Endothelial cell of umbilical vein (primary cell): ENCODE measurements around the gene MRC2. TPM values are rescaled to one million over a fixed set of nuclear protein-coding genes. Genes with fewer than 3 reads are reported as not detected.

Source experiments
- BruUV-seq: library from RNA; stranded (reverse); fragments of 400-500 nt; replicated peaks from 2 replicates; lab custom pipeline; 2021; lab: Mats Ljungman, UMichigan
- CTCF ChIA-PET: fragments of 300-600, 350-600 bp; sonication (Branson Sonifier 250); formaldehyde crosslinking; loops from one replicate; lab custom pipeline; 2021; ENCODE audit warnings: antibody characterized with exemption, inconsistent platforms; lab: Charles Lee
- POLR2A ChIA-PET: fragments of 300-600, 350-600 bp; sonication (Branson Sonifier 250); formaldehyde crosslinking; loops from one replicate; lab custom pipeline; 2021; ENCODE audit warnings: antibody characterized with exemption, inconsistent platforms; lab: Charles Lee
- DNase-seq: peaks from one replicate; pipeline ENCODE4 v3.0.0-alpha.2; 2011; ENCODE audit warnings: low read depth, low spot score
- FAIRE-seq: peaks from 2 replicates; lab custom pipeline; 2011; peaks lifted over from hg19 to GRCh38; lab: Jason Lieb, UNC
- H2AFZ ChIP-seq: 2 replicates; pipeline ENCODE4 v1.6.0; 2012; ENCODE audit warnings: low read depth, low read length, control low read depth, inconsistent platforms
- H3K27ac ChIP-seq: 2 replicates; pipeline ENCODE4 v1.5.1; 2011; ENCODE audit warnings: low read depth, mild to moderate bottlenecking, control low read depth, low read length, moderate library complexity; ENCODE audit not compliant: insufficient read depth
- H3K27me3 ChIP-seq, 2 experiments: 2 replicates each; pipeline versions ENCODE4 v1.6.0 to v1.6.1; 2011; ENCODE audit warnings: low read length in 2 of 2, mixed read lengths in 1 of 2; ENCODE audit not compliant: control insufficient read depth in 2 of 2, insufficient read depth in 2 of 2
- H3K36me3 ChIP-seq, 2 experiments: 2 replicates in 1 of 2; 3 replicates in 1 of 2; pipeline ENCODE4 v1.5.1; 2011; ENCODE audit warnings: low read length in 2 of 2, mild to moderate bottlenecking in 1 of 2, moderate library complexity in 1 of 2; ENCODE audit not compliant: control insufficient read depth in 2 of 2, insufficient read depth in 2 of 2; ENCODE audit errors: extremely low read depth in 1 of 2
- H3K4me1 ChIP-seq: 3 replicates; pipeline ENCODE4 v1.5.1; 2011; ENCODE audit warnings: mild to moderate bottlenecking, low read length; ENCODE audit not compliant: control insufficient read depth, insufficient read depth; ENCODE audit errors: extremely low read depth
- H3K4me2 ChIP-seq: 2 replicates; pipeline ENCODE4 v1.6.1; 2011; ENCODE audit warnings: low read length, control low read depth, mixed read lengths; ENCODE audit not compliant: insufficient read depth
- H3K4me3 ChIP-seq, 3 experiments: fragments of 200-600 bp in 1 of 3; sonication (generic), shearing (Covaris generic) in 1 of 3; replicated peaks in 1 of 3; 2 replicates each; pipeline ENCODE4 v1.5.1; 2011 to 2016; ENCODE audit warnings: control low read depth in 3 of 3, low read length in 3 of 3, mild to moderate bottlenecking in 2 of 3, inconsistent platforms in 1 of 3, low read depth in 1 of 3, moderate library complexity in 1 of 3; ENCODE audit not compliant: insufficient read depth in 1 of 3
- H3K79me2 ChIP-seq: 2 replicates; pipeline ENCODE4 v1.6.0; 2012; ENCODE audit warnings: low read length, inconsistent platforms; ENCODE audit not compliant: control insufficient read depth, insufficient read depth
- H3K9ac ChIP-seq: replicated peaks from 2 replicates; pipeline ENCODE3; 2011; ENCODE audit warnings: low read length, control low read depth; ENCODE audit not compliant: insufficient read depth; ENCODE audit errors: extremely low read depth
- H3K9me1 ChIP-seq: replicated peaks from 3 replicates; pipeline ENCODE4 v1.6.0; 2011; ENCODE audit warnings: mild to moderate bottlenecking, low read length; ENCODE audit not compliant: control insufficient read depth, insufficient read depth; ENCODE audit errors: extremely low read depth
- H3K9me3 ChIP-seq: replicated peaks from 2 replicates; pipeline ENCODE4 v1.5.1; 2012; ENCODE audit warnings: low read length, inconsistent platforms; ENCODE audit not compliant: control insufficient read depth, insufficient read depth
- H4K20me1 ChIP-seq: replicated peaks from 2 replicates; pipeline ENCODE3; 2011; ENCODE audit warnings: mild to moderate bottlenecking, low read length; ENCODE audit not compliant: control insufficient read depth, insufficient read depth; ENCODE audit errors: extremely low read depth
- EZH2 ChIP-seq: IDR thresholded peaks from 2 replicates; pipeline ENCODE4 v1.6.1; 2012; ENCODE audit warnings: borderline replicate concordance, low read depth, mild to moderate bottlenecking, moderate library complexity, low read length, inconsistent platforms; ENCODE audit not compliant: severe bottlenecking
- FOS ChIP-seq: IDR thresholded peaks from 2 replicates; pipeline ENCODE4 v1.6.1; 2011; ENCODE audit warnings: mild to moderate bottlenecking, low read length, moderate library complexity, borderline replicate concordance; ENCODE audit not compliant: insufficient read depth
- GATA2 ChIP-seq: IDR thresholded peaks from 2 replicates; pipeline ENCODE4 v1.7.0; 2011; ENCODE audit warnings: low read depth, mild to moderate bottlenecking, moderate library complexity, mixed read lengths, low read length; ENCODE audit not compliant: insufficient read length, insufficient read depth
- JUN ChIP-seq: IDR thresholded peaks from 2 replicates; pipeline ENCODE4 v1.6.1; 2011; ENCODE audit warnings: borderline replicate concordance, low read depth; ENCODE audit not compliant: insufficient read length, insufficient read depth
- MYC ChIP-seq: IDR thresholded peaks from one replicate; pipeline ENCODE4 v1.6.1; 2011; ENCODE audit warnings: mild to moderate bottlenecking, low read depth, low read length
- POLR2A ChIP-seq: IDR thresholded peaks from 2 replicates; pipeline ENCODE4 v1.6.1; 2012; ENCODE audit warnings: low read depth, mild to moderate bottlenecking, control low read depth, low read length
- POLR2AphosphoS5 ChIP-seq: IDR thresholded peaks from 2 replicates; pipeline ENCODE4 v1.6.1; 2012; ENCODE audit warnings: low read depth, mild to moderate bottlenecking, control low read depth, low read length, moderate library complexity; ENCODE audit not compliant: insufficient read depth
- dilution Hi-C: fragments of 300-500 bp; cut with MboI; formaldehyde crosslinking; loops from one replicate; pipeline ENCODE4 v1.15.0; 2019; ENCODE audit warnings: low sequenced_read_pairs; ENCODE audit not compliant: extremely low pct_ligation_motif_present
- intact Hi-C: fragments of 100-400 bp; cut with micrococcal nuclease; formaldehyde crosslinking; loops from one replicate; pipeline ENCODE4 v1.10.0; 2022
- polyA plus RNA-seq, 4 experiments: library from polyadenylated mRNA; depleted of rRNA in 3 of 4; stranded (reverse) in 3 of 4; unstranded in 1 of 4; fragments of >200 nt; gene quantifications; 2 replicates each; pipeline versions ENCODE4 v1.2.1 to v1.2.3, GENCODE V29; 2011 to 2012; ENCODE audit warnings: missing spikeins in 1 of 4
- total RNA-seq: library from RNA; stranded (reverse); gene quantifications from 2 replicates; pipeline ENCODE4 v1.2.3, GENCODE V29; 2021
- TF ChIP-seq, protein P1 (sequence below), 2 donors: IDR thresholded peaks; 1 replicate in 1 of 2; 2 replicates in 1 of 2; pipeline ENCODE4 v1.5.1; 2011; ENCODE audit warnings: low read length in 2 of 2, mild to moderate bottlenecking in 2 of 2, moderate library complexity in 2 of 2, control low read depth in 1 of 2, inconsistent platforms in 1 of 2, low read depth in 1 of 2; ENCODE audit not compliant: insufficient read depth in 1 of 2; ENCODE audit errors: extremely low read depth in 1 of 2
- TF ChIP-seq, protein P2 (sequence below): IDR thresholded peaks from 2 replicates; pipeline ENCODE4 v1.6.1; 2011; ENCODE audit not compliant: insufficient read depth, insufficient read length

MRC2 gene
- total and polyA plus RNA-seq, 2 donors (not counting 3 experiments of a cell fraction or from before 2014, with no cell fraction given), result 30.6 to 52.7 TPM

DNA sequence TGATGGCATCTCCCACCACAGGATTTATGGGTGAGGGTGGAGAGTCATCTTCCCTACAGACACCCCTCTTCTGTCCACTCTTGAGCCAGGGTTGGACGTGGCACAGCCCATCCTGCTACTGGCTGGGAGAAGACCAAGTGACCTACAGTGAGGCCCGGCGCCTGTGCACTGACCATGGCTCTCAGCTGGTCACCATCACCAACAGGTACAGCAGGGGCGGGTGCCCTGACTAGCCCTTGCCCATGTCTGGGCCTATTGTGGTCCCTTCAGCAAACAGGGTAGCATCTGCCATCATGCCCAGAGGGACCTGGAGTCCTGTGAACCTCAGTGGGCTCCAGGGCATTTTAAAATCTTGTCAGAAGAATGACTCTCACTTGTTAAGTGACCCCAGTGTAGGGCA lies 48.2 kb downstream of the MRC2 start:
- H3K9me3 ChIP-seq, result no peaks in the 10 kb centered on the region
- no peak for DNase-seq
- H3K27ac ChIP-seq, result no peak overlapping the region
- H3K79me2 ChIP-seq, result no peaks in the 10 kb centered on the region
- POLR2A ChIA-PET, result no interaction called here
- CTCF ChIA-PET, result interaction anchor here (4.7 kb wide), 1 partner anchor 291 kb away, joined by 25 read pairs; the partner anchor contains the start of gene TANC2
- TF ChIP-seq, protein P1, sequence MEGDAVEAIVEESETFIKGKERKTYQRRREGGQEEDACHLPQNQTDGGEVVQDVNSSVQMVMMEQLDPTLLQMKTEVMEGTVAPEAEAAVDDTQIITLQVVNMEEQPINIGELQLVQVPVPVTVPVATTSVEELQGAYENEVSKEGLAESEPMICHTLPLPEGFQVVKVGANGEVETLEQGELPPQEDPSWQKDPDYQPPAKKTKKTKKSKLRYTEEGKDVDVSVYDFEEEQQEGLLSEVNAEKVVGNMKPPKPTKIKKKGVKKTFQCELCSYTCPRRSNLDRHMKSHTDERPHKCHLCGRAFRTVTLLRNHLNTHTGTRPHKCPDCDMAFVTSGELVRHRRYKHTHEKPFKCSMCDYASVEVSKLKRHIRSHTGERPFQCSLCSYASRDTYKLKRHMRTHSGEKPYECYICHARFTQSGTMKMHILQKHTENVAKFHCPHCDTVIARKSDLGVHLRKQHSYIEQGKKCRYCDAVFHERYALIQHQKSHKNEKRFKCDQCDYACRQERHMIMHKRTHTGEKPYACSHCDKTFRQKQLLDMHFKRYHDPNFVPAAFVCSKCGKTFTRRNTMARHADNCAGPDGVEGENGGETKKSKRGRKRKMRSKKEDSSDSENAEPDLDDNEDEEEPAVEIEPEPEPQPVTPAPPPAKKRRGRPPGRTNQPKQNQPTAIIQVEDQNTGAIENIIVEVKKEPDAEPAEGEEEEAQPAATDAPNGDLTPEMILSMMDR (IDR thresholded peaks at IDR 0.05; ENCODE audit: extremely low read depth in 1 of 2, insufficient read depth in 1 of 2, low read depth in 1 of 2, low read length in 2 of 2), result no peak
- no peaks in the 10 kb centered on the region for H3K27me3 ChIP-seq
- H4K20me1 ChIP-seq, result no peaks in the 10 kb centered on the region
- peaks cover 0 to 3% of the 10 kb centered on the region in 2 experiments for H3K36me3 ChIP-seq
- H2AFZ ChIP-seq, result no peak overlapping the region
- H3K4me3 ChIP-seq, result no peak overlapping the region
- no peaks in the 10 kb centered on the region for H3K9me1 ChIP-seq
- intact Hi-C loops (no loop called here), dilution Hi-C loops (no loop called here)
- no TSS peak for BruUV-seq
- H3K4me2 ChIP-seq, result no peak overlapping the region
- no peak overlapping the region for H3K9ac ChIP-seq
- no peaks in the 10 kb centered on the region for H3K4me1 ChIP-seq
- no peak for FAIRE-seq

DNA sequence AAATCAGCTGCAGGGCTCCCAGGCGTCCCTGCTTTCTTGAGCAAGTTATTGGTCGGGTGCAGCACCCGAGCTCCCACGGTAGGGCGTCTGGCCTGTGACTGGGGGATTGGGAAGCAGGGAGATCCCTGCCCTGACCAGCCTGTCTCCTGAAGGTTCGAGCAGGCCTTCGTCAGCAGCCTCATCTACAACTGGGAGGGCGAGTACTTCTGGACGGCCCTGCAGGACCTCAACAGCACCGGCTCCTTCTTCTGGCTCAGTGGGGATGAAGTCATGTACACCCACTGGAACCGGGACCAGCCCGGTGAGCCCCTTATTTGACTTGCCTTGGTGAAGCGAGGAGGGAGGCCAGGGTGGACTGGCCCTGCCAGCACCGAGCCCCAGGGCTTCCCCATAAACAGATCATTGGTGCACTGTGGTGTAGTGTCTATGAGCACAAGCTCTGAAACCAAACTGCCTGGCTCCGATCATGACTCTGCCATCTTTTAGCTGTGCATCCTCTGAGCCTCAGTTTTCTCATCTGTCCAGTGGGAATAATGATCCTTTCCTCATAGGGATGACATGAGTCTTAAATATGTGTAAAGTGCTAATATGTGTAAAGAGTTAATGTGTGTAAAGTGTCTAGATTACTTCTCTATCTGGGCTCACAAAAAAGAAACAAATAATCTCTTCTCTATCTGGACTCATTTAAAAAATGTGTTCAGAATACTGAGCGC lies 48.9 kb downstream of the MRC2 start:
- no peak for FAIRE-seq
- ChIA-PET POLR2A (no interaction called here), CTCF (interaction anchor here (1.0 kb wide), 1 partner anchor 123 kb away, joined by 3 read pairs; no protein-coding TSS in a partner anchor)
- H3K9me1 ChIP-seq, result no peaks in the 10 kb centered on the region
- H3K27ac ChIP-seq, result no peak overlapping the region
- DNase-seq, result no peak
- H3K9me3 ChIP-seq, result no peaks in the 10 kb centered on the region
- dilution Hi-C loops (no loop called here), intact Hi-C loops (no loop called here)
- H3K4me2 ChIP-seq, result no peak overlapping the region
- no peaks in the 10 kb centered on the region for H4K20me1 ChIP-seq
- no TSS peak for BruUV-seq
- H2AFZ ChIP-seq, result no peak overlapping the region
- H3K36me3 ChIP-seq, result peaks cover 0 to 3% of the 10 kb centered on the region in 2 experiments
- H3K79me2 ChIP-seq, result no peaks in the 10 kb centered on the region
- TF ChIP-seq, protein P1 (IDR thresholded peaks at IDR 0.05; ENCODE audit: extremely low read depth in 1 of 2, insufficient read depth in 1 of 2, low read depth in 1 of 2, low read length in 2 of 2), result no peak
- no peak for TF ChIP-seq MYC
- TF ChIP-seq, protein P2, sequence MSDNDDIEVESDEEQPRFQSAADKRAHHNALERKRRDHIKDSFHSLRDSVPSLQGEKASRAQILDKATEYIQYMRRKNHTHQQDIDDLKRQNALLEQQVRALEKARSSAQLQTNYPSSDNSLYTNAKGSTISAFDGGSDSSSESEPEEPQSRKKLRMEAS, result no peak
- TF ChIP-seq GATA2, result no peak
- TF ChIP-seq POLR2A, result no peak
- TF ChIP-seq JUN, result no peak
- TF ChIP-seq POLR2AphosphoS5, result no peak
- no peak for TF ChIP-seq FOS
- TF ChIP-seq EZH2, result no peak
- no peaks in the 10 kb centered on the region for H3K27me3 ChIP-seq
- no peak overlapping the region for H3K9ac ChIP-seq
- no peak overlapping the region for H3K4me3 ChIP-seq
- no peaks in the 10 kb centered on the region for H3K4me1 ChIP-seq
